Progenitor cell of endocrine pancreas (in vitro differentiated cells): Measurements from ENCODE around the gene CDH5. TPM values are rescaled to one million over a fixed set of nuclear protein-coding genes. Genes with fewer than 3 reads are reported as not detected.

Experiments
- DNase-seq: peaks from one replicate; pipeline ENCODE4 v3.0.0; 2021; ENCODE audit warnings: low spot score; ENCODE audit not compliant: unreplicated experiment
- H3K27ac Mint-ChIP-seq: 2 replicates; pipeline ENCODE4 v1.8.0; 2021; ENCODE audit warnings: mild to moderate bottlenecking, moderate library complexity, mixed read lengths
- H3K27me3 Mint-ChIP-seq: 2 replicates; pipeline ENCODE4 v1.8.0; 2021; ENCODE audit warnings: mixed read lengths
- H3K36me3 Mint-ChIP-seq: 2 replicates; pipeline ENCODE4 v1.8.0; 2022; ENCODE audit warnings: mixed read lengths; ENCODE audit not compliant: insufficient read depth
- H3K4me1 Mint-ChIP-seq: 2 replicates; pipeline ENCODE4 v1.8.0; 2021; ENCODE audit warnings: low read depth, mixed read lengths
- H3K4me3 Mint-ChIP-seq: 2 replicates; pipeline ENCODE4 v1.8.0; 2021; ENCODE audit warnings: low read depth, mild to moderate bottlenecking, moderate library complexity, mixed read lengths
- H3K9me3 Mint-ChIP-seq: 2 replicates; pipeline ENCODE4 v1.8.0; 2021; ENCODE audit warnings: low read depth, mixed read lengths
- total RNA-seq: library from RNA; stranded (reverse); gene quantifications from 2 replicates; pipeline ENCODE4 v1.2.1, GENCODE V29; 2021
- TF ChIP-seq, protein P1 (sequence below): fragments of 200-600 bp; sonication (generic); IDR thresholded peaks from one replicate; pipeline ENCODE4 v1.5.0; 2021; ENCODE audit warnings: antibody characterized with exemption, mild to moderate bottlenecking; ENCODE audit not compliant: unreplicated experiment

The CDH5 gene
- total RNA-seq, 1 donor from 2014 or later, result 0.36 TPM

DNA sequence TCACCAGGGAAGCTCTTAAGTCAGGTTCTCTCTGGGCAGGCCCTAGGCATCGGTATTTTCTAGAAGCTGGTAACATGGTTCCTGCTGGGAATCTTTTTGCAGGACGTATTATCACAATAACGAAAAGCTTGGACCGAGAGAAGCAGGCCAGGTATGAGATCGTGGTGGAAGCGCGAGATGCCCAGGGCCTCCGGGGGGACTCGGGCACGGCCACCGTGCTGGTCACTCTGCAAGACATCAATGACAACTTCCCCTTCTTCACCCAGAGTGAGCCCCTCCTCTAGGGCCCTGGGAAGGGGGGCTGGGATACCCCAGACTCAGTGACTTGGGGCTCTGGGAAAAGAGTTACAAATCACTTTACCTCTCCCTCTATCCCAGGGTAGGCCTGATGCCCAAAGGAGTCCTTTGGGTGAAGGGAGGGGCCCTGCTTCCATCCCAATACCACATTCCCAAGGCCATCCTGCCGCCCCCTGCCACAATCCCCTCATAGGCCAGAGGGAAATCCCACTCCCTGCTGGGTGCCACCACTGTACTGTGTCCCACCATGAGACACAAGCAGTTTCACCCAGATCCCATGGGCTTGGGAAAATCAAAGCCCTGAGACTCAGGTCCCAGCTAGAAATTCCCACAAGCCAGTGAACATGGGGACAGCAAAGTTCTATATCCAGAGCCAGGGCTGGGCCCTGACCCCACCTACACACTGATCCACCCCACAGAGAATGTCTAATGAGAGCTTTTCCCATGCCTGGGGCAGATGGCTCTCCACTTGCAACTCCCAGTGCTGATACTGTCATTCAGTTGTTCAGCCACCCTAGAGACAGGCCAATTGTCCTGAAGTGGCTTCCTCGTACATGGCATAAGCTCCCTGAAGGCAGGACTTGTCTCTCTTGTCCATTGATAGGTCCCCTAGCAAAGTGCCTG lies 23.0 kb downstream of the CDH5 start:
- Mint-ChIP-seq H3K27ac (no peak overlapping the region), H3K4me3 (no peak overlapping the region), H3K36me3 (no peaks in the 10 kb centered on the region), H3K9me3 (no peaks in the 10 kb centered on the region), H3K27me3 (no peaks in the 10 kb centered on the region), H3K4me1 (peaks cover 3% of the 10 kb centered on the region)
- DNase-seq, result no peak
- TF ChIP-seq, protein P1, sequence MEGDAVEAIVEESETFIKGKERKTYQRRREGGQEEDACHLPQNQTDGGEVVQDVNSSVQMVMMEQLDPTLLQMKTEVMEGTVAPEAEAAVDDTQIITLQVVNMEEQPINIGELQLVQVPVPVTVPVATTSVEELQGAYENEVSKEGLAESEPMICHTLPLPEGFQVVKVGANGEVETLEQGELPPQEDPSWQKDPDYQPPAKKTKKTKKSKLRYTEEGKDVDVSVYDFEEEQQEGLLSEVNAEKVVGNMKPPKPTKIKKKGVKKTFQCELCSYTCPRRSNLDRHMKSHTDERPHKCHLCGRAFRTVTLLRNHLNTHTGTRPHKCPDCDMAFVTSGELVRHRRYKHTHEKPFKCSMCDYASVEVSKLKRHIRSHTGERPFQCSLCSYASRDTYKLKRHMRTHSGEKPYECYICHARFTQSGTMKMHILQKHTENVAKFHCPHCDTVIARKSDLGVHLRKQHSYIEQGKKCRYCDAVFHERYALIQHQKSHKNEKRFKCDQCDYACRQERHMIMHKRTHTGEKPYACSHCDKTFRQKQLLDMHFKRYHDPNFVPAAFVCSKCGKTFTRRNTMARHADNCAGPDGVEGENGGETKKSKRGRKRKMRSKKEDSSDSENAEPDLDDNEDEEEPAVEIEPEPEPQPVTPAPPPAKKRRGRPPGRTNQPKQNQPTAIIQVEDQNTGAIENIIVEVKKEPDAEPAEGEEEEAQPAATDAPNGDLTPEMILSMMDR, result no peak

DNA sequence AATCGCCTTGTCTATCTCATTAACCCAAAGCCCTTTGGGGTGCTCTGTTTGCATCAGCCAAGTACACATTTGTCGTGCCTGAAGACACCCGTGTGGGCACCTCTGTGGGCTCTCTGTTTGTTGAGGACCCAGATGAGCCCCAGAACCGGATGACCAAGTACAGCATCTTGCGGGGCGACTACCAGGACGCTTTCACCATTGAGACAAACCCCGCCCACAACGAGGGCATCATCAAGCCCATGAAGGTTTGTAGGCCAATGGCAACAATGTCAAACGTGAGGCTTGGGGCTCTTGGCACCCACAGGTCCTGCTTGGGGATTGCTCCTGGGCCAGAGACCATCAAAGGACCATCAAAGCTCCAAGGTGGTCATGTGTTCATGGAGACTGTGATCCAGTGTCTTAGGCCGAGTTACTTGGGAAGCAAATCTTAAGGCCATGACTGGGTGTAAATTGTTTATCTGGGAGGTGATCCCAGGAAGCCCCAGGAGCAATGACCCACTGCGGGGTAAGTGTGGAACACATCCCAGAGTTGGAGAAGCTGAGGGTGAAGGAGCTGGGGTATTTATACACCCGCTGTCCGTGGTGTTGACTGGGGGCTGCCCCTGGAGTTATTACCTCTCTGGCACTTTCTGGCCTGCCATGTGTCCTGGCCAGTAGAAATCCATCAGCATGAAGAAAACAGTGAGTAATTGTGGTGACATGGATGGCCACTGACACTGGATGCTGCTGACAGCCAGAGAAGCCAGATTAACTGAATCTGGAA lies 24.0 kb downstream of the CDH5 start:
- no peak for DNase-seq
- no peaks in the 10 kb centered on the region for H3K36me3 Mint-ChIP-seq
- no peaks in the 10 kb centered on the region for H3K9me3 Mint-ChIP-seq
- no peaks in the 10 kb centered on the region for H3K27me3 Mint-ChIP-seq
- TF ChIP-seq, protein P1, result no peak
- peaks cover 3% of the 10 kb centered on the region for H3K4me1 Mint-ChIP-seq
- no peak overlapping the region for H3K4me3 Mint-ChIP-seq
- H3K27ac Mint-ChIP-seq, result no peak overlapping the region

DNA sequence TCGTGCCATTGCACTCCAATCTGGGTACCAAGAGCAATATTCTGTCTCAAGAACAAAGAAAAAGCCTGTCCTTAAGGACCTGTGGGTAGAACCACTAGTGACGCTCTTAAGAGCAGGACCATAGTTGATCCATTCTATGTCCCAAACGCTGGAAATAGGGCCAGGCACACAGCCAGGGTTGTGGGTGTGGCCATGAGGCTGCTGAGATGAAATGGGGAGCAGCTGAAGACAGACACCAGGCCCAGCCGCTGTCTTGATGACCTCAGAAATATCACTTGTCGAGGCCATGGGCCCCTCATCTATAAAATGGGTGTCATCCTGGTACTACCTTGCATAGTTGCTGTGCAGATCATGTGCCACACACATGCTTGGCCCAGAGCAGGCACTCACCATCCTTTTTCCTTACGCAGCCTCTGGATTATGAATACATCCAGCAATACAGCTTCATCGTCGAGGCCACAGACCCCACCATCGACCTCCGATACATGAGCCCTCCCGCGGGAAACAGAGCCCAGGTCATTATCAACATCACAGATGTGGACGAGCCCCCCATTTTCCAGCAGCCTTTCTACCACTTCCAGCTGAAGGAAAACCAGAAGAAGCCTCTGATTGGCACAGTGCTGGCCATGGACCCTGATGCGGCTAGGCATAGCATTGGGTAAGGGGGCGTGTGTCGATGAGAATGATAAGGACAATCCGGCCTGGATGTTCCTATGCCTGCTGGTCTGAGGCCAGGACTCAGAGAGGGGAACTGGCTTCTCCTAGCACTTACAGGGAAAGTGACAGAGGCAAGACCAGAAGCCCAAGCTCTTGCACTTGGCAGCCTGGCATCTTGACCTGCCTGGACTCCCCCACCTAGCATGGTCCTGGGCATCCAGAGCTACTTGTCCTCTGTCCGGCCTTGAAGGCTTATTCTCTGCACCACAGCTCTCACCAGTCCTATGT lies 25.5 kb downstream of the CDH5 start:
- Mint-ChIP-seq H3K9me3 (no peaks in the 10 kb centered on the region), H3K36me3 (no peaks in the 10 kb centered on the region), H3K27ac (no peak overlapping the region), H3K4me1 (peaks cover 3% of the 10 kb centered on the region), H3K4me3 (no peak overlapping the region), H3K27me3 (no peaks in the 10 kb centered on the region)
- TF ChIP-seq, protein P1, result no peak
- no peak for DNase-seq

DNA sequence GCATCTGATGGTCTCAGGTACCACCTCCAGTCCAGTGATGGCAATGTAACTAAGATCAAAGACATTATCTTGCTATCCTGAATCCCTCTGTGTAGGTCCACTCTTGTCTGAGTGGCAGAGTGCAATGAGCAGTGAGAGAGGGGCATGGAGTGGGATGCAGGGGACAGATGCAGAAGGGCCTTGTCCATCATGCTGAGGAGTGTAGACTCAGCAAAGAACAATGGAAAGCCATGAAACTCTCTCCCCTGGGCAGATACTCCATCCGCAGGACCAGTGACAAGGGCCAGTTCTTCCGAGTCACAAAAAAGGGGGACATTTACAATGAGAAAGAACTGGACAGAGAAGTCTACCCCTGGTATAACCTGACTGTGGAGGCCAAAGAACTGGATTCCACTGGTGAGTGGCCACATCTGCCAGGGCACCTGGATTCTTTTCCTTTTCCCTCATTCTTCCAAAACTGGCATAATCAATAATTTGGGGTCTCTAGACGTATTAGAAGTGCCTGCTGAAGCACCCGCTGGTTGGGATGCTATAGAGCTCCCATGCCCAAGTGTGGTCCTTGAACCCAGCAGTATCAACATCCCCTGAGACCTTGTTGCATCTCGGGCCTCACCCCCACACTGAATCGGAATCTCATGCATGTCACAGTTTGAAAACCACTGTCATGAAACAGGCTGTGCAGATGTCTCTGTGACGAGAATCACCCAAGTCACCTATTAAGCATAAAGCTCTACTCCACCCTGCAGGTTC lies 29.5 kb downstream of the CDH5 start:
- no peak overlapping the region for H3K4me3 Mint-ChIP-seq
- H3K27ac Mint-ChIP-seq, result no peak overlapping the region
- no peak for DNase-seq
- TF ChIP-seq, protein P1, result no peak
- no peaks in the 10 kb centered on the region for H3K9me3 Mint-ChIP-seq
- H3K4me1 Mint-ChIP-seq, result no peaks in the 10 kb centered on the region
- no peaks in the 10 kb centered on the region for H3K36me3 Mint-ChIP-seq
- H3K27me3 Mint-ChIP-seq, result peaks cover 4% of the 10 kb centered on the region
